SK-N-SH (cell line): ENCODE measurements around the gene RTN3. TPM values are rescaled to one million over a fixed set of nuclear protein-coding genes. Genes with fewer than 3 reads are reported as not detected.

ENCODE experiments used
- CTCF ChIA-PET: fragments of 300-600, 350-600 bp; formaldehyde crosslinking; extraction: SDS; loops from one replicate; lab custom pipeline; 2021; lab: Yijun Ruan, JAX
- POLR2A ChIA-PET: fragments of 350-600 bp; sonication (Branson Sonifier 250); formaldehyde crosslinking; extraction: SDS; loops from one replicate; lab custom pipeline; 2020; ENCODE audit warnings: antibody characterized with exemption, inconsistent platforms; lab: Yijun Ruan, JAX
- DNase-seq: peaks from one replicate; pipeline ENCODE4 v3.0.0; 2012
- H2AFZ ChIP-seq: fragments of 200-600 bp; sonication (generic); 2 replicates; pipeline ENCODE4 v1.8.1; 2016; ENCODE audit warnings: antibody characterized with exemption, mild to moderate bottlenecking, low read depth
- H3F3A ChIP-seq: fragments of 200-600 bp; sonication (generic); replicated peaks from 2 replicates; pipeline ENCODE3; 2016; ENCODE audit warnings: antibody characterized with exemption, mild to moderate bottlenecking; ENCODE audit not compliant: insufficient read depth
- H3K27ac ChIP-seq, 2 experiments: fragments of 200-500 bp in 1 of 2; fragments of 200-600 bp in 1 of 2; sonication (Bioruptor generic) in 1 of 2; sonication (generic), shearing (Covaris generic) in 1 of 2; 2 replicates each; pipeline versions ENCODE4 v1.5.1 to v1.6.1; 2014 to 2016; ENCODE audit warnings: low read depth in 2 of 2, inconsistent platforms in 1 of 2, low read length in 1 of 2, mild to moderate bottlenecking in 1 of 2, mixed read lengths in 1 of 2
- H3K27me3 ChIP-seq: fragments of 200-600 bp; sonication (generic), shearing (Covaris generic); 2 replicates; pipeline ENCODE4 v1.6.1; 2016; ENCODE audit warnings: mixed run types; ENCODE audit not compliant: insufficient read depth
- H3K36me3 ChIP-seq, 2 experiments: fragments of 200-500 bp in 1 of 2; fragments of 200-600 bp in 1 of 2; sonication (Bioruptor generic) in 1 of 2; sonication (generic) in 1 of 2; replicated peaks in 1 of 2; 2 replicates each; pipeline versions ENCODE3 to v1.5.1; 2014 to 2016; ENCODE audit warnings: low read length in 1 of 2, mild to moderate bottlenecking in 1 of 2; ENCODE audit not compliant: insufficient read depth in 2 of 2, control insufficient read depth in 1 of 2
- H3K4me1 ChIP-seq, 2 experiments: fragments of 200-500 bp in 1 of 2; fragments of 200-600 bp in 1 of 2; sonication (Bioruptor generic) in 1 of 2; sonication (generic), shearing (Covaris generic) in 1 of 2; 2 replicates each; pipeline versions ENCODE4 v1.5.1 to v1.6.1; 2014 to 2016; ENCODE audit warnings: low read depth in 1 of 2, low read length in 1 of 2, mixed run types in 1 of 2; ENCODE audit not compliant: insufficient read depth in 2 of 2, control insufficient read depth in 1 of 2
- H3K4me2 ChIP-seq: fragments of 200-600 bp; sonication (generic), shearing (Covaris generic); 2 replicates; pipeline ENCODE4 v1.6.1; 2017; ENCODE audit warnings: mixed run types
- H3K4me3 ChIP-seq, 2 experiments: fragments of 200-500 bp in 1 of 2; fragments of 200-600 bp in 1 of 2; sonication (Bioruptor generic) in 1 of 2; sonication (generic), shearing (Covaris generic) in 1 of 2; 2 replicates each; pipeline versions ENCODE4 v1.5.1 to v1.8.1; 2014 to 2016; ENCODE audit warnings: low read depth in 2 of 2, inconsistent platforms in 1 of 2, low read length in 1 of 2, mild to moderate bottlenecking in 1 of 2, mixed read lengths in 1 of 2, moderate library complexity in 1 of 2
- H3K79me2 ChIP-seq: fragments of 200-600 bp; sonication (generic); 2 replicates; pipeline ENCODE4 v1.8.1; 2017; ENCODE audit warnings: mild to moderate bottlenecking; ENCODE audit not compliant: insufficient read depth
- H3K9ac ChIP-seq: fragments of 200-600 bp; sonication (generic); 2 replicates; pipeline ENCODE4 v1.6.1; 2017; ENCODE audit warnings: mixed run types
- H3K9me2 ChIP-seq: fragments of 200-600 bp; sonication (generic); 2 replicates; pipeline ENCODE4 v1.6.1; 2017; ENCODE audit warnings: mixed run types
- H3K9me3 ChIP-seq: fragments of 200-600 bp; sonication (generic); 2 replicates; pipeline ENCODE4 v1.6.1; 2017; ENCODE audit warnings: mixed run types, mild to moderate bottlenecking, moderate library complexity
- H4K20me1 ChIP-seq: fragments of 200-600 bp; sonication (generic); 2 replicates; pipeline ENCODE4 v1.6.1; 2017; ENCODE audit warnings: mild to moderate bottlenecking, mixed run types; ENCODE audit not compliant: insufficient read depth
- EP300 ChIP-seq, 2 experiments: IDR thresholded peaks; 2 replicates each; pipeline versions ENCODE4 v1.4.0 to v1.6.1; 2012; ENCODE audit warnings: borderline replicate concordance in 1 of 2, low read depth in 1 of 2, low read length in 1 of 2
- FOSL2 ChIP-seq: IDR thresholded peaks from 2 replicates; pipeline ENCODE4 v1.4.0; 2012; ENCODE audit warnings: low read depth, mild to moderate bottlenecking, moderate library complexity, borderline replicate concordance
- FOXJ3 ChIP-seq: sonication (generic); formaldehyde crosslinking; IDR thresholded peaks from 2 replicates; pipeline ENCODE4 v1.5.1; 2020; ENCODE audit warnings: mild to moderate bottlenecking, missing genetic modification reagents
- FOXM1 ChIP-seq: IDR thresholded peaks from 2 replicates; pipeline ENCODE4 v1.4.0; 2012; ENCODE audit warnings: low read depth, mild to moderate bottlenecking
- GATA2 ChIP-seq: sonication (generic); formaldehyde crosslinking; IDR thresholded peaks from 2 replicates; pipeline ENCODE4 v1.5.0; 2020; ENCODE audit warnings: mild to moderate bottlenecking, missing genetic modification reagents
- IRF3 ChIP-seq: fragments of 150-350 bp; IDR thresholded peaks from 2 replicates; pipeline ENCODE4 v1.6.1; 2016; ENCODE audit warnings: mild to moderate bottlenecking, low read depth, low read length
- JUND ChIP-seq: IDR thresholded peaks from 2 replicates; pipeline ENCODE4 v1.4.0; 2012
- MAX ChIP-seq: IDR thresholded peaks from 2 replicates; pipeline ENCODE4 v1.4.0; 2012; ENCODE audit warnings: low read depth
- MEF2A ChIP-seq: IDR thresholded peaks from 2 replicates; pipeline ENCODE4 v1.4.0; 2012; ENCODE audit warnings: low read depth, borderline replicate concordance
- NRF1 ChIP-seq: IDR thresholded peaks from 2 replicates; pipeline ENCODE4 v1.6.1; 2012; ENCODE audit warnings: low read depth, mild to moderate bottlenecking, low read length
- PBX3 ChIP-seq: IDR thresholded peaks from 2 replicates; pipeline ENCODE4; 2012
- POLR2AphosphoS5 ChIP-seq: IDR thresholded peaks from 2 replicates; pipeline ENCODE4 v1.6.1; 2012; ENCODE audit warnings: low read depth, low read length
- RAD21 ChIP-seq: IDR thresholded peaks from 2 replicates; pipeline ENCODE4 v1.6.1; 2012; ENCODE audit warnings: mild to moderate bottlenecking, low read length
- RCOR1 ChIP-seq: fragments of 150-350 bp; IDR thresholded peaks from 2 replicates; pipeline ENCODE4 v1.6.1; 2017; ENCODE audit warnings: antibody characterized with exemption, low read length
- SMC3 ChIP-seq: IDR thresholded peaks from 2 replicates; pipeline ENCODE4 v1.6.1; 2012; ENCODE audit warnings: low read depth, low read length, improper control_type of control experiment
- ZBTB33 ChIP-seq: IDR thresholded peaks from 2 replicates; pipeline ENCODE4 v1.4.0; 2012; ENCODE audit warnings: low read depth, borderline replicate concordance
- WGBS: methylation state at CpG from one replicate; pipeline ENCODE4 v1.1.6; 2017; ENCODE audit warnings: low lambda C conversion rate; 5-methylcytosine and 5-hydroxymethylcytosine counted together
- polyA plus RNA-seq, 3 experiments: library from polyadenylated mRNA; depleted of rRNA; stranded (reverse); fragments of >200 nt; gene quantifications; 2 replicates each; pipeline ENCODE4 v1.2.3, GENCODE V29; 2012
- TF ChIP-seq, protein P1 (sequence below): IDR thresholded peaks from 2 replicates; pipeline ENCODE4 v1.4.0; 2012; ENCODE audit warnings: low read depth, borderline replicate concordance

Gene RTN3
- polyA plus RNA-seq, 1 of the 3 experiments (the other 2 are of a cell fraction), result 52.7 TPM

DNA sequence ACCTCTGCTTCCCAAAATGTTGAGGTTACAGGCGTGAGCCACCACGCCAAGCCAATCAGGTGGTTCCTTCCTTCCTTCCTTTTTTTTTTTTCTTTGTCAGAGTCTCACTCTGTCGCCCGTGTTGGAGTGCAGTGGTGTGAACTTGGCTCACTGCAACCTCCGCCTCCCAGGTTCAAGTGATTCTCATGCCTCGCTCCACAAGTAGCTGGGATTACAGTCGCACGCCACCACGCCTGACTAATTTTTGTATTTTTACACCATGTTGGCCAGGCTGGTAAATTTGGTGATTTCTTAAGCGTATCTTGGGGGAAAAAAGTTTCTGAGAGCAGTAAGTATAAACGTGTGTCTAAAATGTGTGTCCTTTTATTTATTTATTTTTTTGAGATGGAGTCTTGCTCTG lies 113.8 kb downstream of the RTN3 start (continued):
- TF ChIP-seq FOXJ3 (no peak), SMC3 (no peak), NRF1 (no peak), MEF2A (no peak), RCOR1 (no peak)

DNA sequence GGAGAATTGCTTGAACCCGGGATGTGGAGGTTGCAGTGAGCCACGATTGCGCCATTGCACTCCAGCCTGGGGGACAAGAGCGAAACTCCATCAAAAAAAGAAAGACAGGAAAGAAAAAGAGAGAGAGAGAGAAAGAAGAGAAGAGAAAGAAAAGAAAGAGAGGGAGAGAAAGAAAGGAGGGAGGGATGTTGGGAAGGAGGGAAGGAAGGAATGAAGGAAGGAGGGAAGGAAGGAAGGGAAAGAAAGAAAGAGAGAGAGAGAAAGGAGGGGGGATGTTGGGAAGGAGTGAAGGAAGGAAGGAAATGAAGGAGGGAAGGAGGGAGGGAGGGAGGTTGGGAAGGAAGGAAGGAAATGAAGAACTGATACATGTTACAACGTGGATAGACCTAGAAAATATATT lies 119.6 kb downstream of the RTN3 start:
- no peak for DNase-seq
- Histone ChIP-seq H3K27ac (no peak overlapping the region), H3K9me3 (no peaks in the 10 kb centered on the region), H3K9ac (no peak overlapping the region), H3F3A (no peaks in the 10 kb centered on the region), H3K36me3 (no peaks in the 10 kb centered on the region), H3K4me2 (no peak overlapping the region), H3K9me2 (no peaks in the 10 kb centered on the region), H4K20me1 (no peaks in the 10 kb centered on the region), H3K4me1 (no peaks in the 10 kb centered on the region), H3K79me2 (no peaks in the 10 kb centered on the region), H3K27me3 (no peaks in the 10 kb centered on the region), H2AFZ (no peak overlapping the region), H3K4me3 (no peak overlapping the region)
- ChIA-PET CTCF (interaction anchor here (0.7 kb wide), 1 partner anchor 29 kb away, joined by 3 read pairs; no protein-coding TSS in a partner anchor), POLR2A (no interaction called here)
- 89% methylated on average over 5 of the region's 5 CpGs for WGBS
- TF ChIP-seq FOXJ3 (no peak), POLR2AphosphoS5 (no peak), GATA2 (CRISPR knock-in tag) (no peak), IRF3 (no peak), FOSL2 (no peak), FOXM1 (no peak), JUND (no peak), RAD21 (no peak), MAX (no peak), PBX3 (no peak), ZBTB33 (no peak), EP300 (IDR thresholded peaks at IDR 0.05; ENCODE audit: borderline replicate concordance in 1 of 2, low read depth in 1 of 2, low read length in 1 of 2) (no peak), NRF1 (no peak), SMC3 (no peak), MEF2A (no peak)
- TF ChIP-seq, protein P1, sequence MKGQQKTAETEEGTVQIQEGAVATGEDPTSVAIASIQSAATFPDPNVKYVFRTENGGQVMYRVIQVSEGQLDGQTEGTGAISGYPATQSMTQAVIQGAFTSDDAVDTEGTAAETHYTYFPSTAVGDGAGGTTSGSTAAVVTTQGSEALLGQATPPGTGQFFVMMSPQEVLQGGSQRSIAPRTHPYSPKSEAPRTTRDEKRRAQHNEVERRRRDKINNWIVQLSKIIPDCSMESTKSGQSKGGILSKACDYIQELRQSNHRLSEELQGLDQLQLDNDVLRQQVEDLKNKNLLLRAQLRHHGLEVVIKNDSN, result no peak
